D721Med (cell line): ENCODE results near the gene FAM168A.

Experiments
- DNase-seq: peaks from one replicate; pipeline ENCODE4 v3.0.0; 2011; ENCODE audit warnings: low spot score; ENCODE audit not compliant: insufficient read length
- FAIRE-seq: peaks from 2 replicates; lab custom pipeline; 2011; peaks lifted over from hg19 to GRCh38; lab: Jason Lieb, UNC
- TF ChIP-seq, protein P1 (sequence below): IDR thresholded peaks from 2 replicates; pipeline ENCODE4 v1.5.1; 2012; ENCODE audit warnings: mild to moderate bottlenecking, control low read depth; ENCODE audit not compliant: insufficient read depth; ENCODE audit errors: missing control alignments

FAM168A gene

DNA sequence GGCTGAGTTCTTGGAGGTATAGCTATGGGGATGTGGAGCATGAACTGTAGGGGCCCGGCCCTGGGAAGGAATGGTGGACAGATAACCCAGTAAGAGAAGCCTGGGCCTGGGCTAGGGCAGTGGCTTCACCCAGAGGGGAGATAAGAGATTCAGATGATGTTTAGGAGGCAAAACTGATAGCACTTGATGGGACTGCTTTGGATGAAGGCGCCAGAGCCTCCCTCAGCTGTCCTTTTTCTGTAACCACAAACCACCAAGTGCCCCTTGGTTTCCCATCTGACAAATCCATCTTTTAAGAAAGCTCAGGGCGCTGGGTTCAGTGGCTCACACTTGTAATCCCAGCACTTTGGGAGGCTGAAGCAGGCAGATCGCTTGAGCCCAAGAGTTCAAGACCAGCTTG is 198.3 kb downstream of the FAM168A start:
- TF ChIP-seq, protein P1, sequence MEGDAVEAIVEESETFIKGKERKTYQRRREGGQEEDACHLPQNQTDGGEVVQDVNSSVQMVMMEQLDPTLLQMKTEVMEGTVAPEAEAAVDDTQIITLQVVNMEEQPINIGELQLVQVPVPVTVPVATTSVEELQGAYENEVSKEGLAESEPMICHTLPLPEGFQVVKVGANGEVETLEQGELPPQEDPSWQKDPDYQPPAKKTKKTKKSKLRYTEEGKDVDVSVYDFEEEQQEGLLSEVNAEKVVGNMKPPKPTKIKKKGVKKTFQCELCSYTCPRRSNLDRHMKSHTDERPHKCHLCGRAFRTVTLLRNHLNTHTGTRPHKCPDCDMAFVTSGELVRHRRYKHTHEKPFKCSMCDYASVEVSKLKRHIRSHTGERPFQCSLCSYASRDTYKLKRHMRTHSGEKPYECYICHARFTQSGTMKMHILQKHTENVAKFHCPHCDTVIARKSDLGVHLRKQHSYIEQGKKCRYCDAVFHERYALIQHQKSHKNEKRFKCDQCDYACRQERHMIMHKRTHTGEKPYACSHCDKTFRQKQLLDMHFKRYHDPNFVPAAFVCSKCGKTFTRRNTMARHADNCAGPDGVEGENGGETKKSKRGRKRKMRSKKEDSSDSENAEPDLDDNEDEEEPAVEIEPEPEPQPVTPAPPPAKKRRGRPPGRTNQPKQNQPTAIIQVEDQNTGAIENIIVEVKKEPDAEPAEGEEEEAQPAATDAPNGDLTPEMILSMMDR = no peak
- DNase-seq = no peak
- FAIRE-seq = no peak

DNA sequence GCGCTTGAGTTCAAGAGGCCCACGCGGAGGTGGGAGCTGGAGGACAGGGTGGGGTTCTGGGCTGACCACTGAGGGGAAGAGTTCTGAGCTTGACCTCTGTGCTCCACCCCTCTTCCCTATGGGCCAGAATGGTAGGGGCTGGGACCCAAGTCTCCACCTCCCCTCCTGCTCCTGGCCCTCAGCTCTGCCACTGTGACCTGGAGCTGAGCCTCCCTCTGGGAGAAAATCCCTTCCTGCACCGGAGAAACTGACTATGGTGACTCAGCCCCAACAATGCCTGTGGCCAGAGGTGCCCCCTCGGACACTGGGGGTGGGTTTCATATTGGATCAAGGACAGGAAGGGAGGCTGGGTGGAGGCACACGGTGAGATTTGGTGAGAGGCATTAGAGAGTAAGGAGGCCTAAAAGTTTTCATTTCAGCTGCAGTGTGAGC is 198.7 kb downstream of the FAM168A start:
- FAIRE-seq (no peak), DNase-seq (no peak)
- TF ChIP-seq, protein P1 = no peak

DNA sequence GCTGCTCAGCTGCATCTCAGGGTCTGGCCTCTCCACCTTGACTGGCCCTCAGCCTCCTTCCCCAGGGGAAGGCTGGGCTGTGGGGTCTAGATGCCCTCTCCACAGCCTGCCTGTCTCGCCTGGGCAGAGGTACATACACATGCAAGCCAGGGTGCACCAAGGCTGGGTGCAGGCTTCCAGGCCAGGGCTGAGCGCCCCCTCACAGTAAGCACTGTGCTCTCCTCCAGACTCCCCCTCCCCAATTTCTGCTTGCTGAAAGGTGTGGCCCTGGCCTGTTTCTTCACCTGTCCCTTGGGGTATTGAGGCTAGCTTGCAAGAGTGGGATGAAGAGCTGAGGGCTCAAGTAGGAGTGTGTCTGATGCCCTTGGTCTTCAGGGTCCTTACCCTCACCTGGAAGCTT is 199.2 kb downstream of the FAM168A start:
- FAIRE-seq = no peak

DNA sequence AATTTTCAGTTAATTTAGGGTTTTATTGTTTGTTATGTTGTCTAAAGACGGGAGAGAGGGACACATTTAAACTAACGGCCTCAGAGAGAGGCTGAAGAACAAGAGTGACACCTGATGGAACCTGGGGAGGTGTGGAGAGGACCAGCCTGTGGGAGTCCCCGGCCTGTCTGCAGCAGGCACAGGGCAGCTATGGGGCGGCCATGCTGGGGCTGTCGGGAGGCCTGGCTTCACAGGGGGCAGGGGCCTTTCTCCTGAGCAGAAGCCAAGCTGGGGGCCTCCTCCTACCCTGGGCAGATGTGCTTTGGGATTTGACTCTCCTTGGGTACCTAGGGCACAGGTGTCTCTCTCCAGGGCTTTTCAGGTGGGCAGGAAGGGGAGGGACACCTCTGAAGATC is 199.8 kb downstream of the FAM168A start:
- no peak for DNase-seq
- TF ChIP-seq, protein P1 = no peak
- no peak for FAIRE-seq

More for the DNA sequence above, 199.2 kb downstream of the FAM168A start:
- no peak for DNase-seq
- TF ChIP-seq, protein P1 = no peak

DNA sequence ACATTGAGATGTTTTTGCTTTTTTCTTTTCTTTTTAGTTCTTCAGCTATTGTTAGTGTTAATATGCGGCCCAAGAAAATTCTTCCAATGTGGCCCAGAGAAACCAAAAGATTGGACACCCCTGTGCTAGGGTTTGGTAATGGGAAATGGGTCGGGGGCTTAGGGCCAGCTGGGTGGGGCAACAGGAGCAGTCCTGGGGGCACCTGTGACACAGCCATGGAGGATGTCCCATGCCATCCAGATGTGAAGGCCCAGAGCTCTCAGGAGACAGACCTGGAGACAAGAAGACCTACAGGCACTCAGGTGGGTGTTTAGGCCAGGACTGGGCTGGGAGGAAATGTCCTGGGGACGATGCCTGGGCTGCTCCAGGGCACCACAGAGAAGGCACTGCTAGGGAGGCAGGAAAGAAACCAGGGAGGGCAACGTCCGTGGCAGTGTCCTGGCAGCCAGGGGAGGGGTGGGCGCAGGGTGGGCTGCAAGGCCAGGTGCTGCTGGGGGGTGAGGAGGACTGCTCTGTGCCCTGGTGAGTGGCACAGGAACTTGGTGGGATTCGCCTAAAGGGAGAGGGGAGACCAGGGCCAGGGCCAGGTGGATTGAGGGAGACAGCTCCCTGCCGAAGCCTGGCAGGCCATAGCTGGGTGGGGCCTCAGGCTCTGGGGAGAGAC is 200.3 kb downstream of the FAM168A start:
- DNase-seq = no peak
- FAIRE-seq = no peak
- TF ChIP-seq, protein P1 = no peak

DNA sequence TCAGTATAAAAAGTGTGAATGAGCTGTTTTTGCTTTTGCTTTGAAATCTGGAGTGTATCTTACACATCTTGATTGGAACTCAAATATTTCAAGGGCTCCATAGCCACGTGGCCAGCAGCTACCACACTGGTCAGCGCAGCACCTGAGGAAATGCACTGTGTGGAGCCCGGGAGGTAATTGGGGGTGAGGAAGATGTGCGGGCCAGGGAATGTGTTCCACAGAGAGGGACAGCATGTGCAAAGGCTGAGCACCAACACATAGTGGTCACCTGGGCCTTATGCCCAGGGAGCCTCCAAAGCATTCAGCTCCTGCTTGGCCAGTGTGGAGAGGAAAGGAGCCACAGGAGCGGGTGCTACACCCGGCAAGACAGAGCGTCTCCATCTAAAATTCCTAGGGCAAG is 200.9 kb downstream of the FAM168A start:
- DNase-seq = no peak
- TF ChIP-seq, protein P1 = no peak
- no peak for FAIRE-seq

DNA sequence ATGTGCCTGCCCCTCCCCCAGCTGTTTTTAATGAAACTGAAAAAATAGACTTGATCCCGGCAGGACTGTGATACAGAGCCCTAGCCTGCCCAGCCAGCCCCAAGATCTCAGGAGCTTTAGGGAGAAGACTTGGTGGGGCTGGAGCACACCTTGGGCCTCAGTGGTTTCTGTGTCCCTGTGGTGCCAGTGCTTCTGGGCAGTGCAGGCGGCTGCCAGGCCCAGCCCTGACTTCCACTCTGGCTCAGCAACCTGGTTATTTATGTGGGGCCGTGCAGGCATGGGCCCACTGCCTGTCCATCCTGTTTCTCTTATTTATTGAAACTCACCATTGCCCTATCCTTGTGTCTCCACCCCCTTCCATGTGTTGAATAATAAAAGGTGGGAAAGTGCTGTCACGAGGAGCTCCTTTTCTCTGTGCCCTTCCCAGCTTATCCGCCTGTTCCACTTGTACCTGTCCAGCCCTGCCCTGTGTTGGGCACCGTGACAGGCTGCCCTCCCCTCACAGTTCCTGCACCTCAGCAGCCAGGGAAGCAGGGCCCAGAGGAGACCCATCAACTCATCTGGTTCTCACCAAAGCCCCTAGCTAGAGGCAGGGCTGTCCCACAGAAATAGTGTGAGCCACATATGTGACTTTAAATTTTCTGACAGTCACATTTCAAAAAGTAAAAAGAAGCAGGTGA is 201.5 kb downstream of the FAM168A start:
- no peak for DNase-seq
- no peak for FAIRE-seq
- TF ChIP-seq, protein P1 = no peak
